CD4-positive, alpha-beta T cell treated with Interleukin-1 beta for 1 hour (primary cell): ENCODE measurements around the gene DNAAF1.
A peak's percentile ranks its signal among the peaks of the same experiment; 100 is the strongest.

Experiments used
- DNase-seq, 2 donors: peaks; one replicate each; pipeline ENCODE4 v3.0.0-alpha.2; 2020 to 2022

The DNAAF1 gene

DNA sequence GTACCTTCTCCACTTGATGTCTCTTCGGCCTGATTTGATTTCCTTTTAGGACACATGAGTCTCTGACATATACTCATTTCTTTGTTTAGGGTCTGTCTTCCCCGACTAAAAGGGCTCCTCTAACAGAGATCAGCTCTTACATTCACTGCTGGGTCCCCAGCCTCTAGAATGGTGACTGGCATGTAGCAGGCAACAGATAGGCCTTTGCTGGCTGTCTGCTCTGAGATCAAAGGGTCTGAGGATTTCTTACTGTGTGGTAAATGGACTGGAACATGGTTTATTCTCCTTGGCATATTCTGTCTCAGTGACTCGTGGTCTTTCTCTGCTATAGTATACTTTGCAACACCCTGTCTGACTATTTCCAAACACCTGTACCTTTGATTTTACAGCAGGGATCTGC is 16.7 kb downstream of the DNAAF1 start:
- DNase-seq = no peak

DNA sequence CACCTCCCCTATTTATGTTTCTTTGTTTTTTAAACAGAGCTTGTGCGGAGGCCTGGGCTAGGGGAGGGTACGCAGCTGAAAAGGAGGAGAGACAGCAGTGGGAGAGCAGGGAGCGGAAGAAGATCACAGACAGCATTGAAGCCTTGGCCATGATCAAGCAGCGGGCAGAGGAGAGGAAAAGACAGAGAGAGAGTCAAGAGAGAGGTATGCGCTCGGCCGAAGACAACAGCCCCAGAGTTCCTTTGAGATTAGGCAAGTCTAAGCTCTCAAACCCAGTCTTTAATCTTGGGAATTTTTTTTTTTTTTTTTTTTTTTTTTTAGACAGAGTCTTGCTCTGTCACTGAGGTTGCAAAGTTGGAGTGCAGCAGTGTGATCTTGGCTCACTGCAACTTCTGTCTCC is 20.6 kb downstream of the DNAAF1 start:
- DNase-seq = no peak

DNA sequence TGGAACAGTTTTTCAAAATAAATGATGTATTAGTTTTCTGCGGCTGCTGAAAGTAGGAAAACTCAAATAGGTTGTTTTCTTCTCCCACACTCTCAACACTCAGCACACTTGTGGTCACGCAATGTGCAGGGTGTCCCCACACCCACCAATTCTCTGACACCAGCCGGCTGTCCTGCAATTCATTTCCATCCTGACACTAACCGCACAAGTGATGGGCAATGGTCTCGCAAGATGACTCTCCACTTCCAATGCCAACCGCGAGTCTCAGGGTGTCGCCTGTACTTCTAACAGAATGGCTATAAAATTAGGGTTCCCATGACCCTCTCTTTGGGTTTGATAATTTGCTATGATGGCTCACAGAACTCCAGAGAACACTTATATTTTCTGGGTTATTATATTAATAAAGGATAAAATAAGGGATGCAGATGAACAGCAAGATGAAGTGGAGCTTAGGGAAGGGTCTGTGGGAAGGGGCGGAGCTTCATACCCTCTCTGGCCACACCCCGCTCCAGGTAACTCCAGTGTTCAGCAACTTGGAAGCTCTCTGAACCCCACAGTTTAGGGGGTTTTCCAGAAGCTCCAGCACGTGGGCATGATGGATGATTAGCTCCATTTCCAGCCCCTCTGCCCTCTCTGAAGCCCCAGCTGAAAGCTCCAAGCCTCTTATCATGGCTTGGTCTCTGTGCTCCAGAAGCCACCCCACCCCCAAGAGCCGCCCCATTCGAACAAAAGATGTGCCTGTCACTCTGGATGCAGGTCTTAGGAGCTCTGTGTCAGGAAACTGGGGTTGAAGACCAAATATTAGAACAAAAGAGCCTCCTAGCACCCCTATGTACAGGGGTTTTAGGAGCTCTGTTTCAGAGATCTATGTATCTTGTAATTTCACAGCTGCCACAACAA is 21.9 kb downstream of the DNAAF1 start:
- DNase-seq = no peak

DNA sequence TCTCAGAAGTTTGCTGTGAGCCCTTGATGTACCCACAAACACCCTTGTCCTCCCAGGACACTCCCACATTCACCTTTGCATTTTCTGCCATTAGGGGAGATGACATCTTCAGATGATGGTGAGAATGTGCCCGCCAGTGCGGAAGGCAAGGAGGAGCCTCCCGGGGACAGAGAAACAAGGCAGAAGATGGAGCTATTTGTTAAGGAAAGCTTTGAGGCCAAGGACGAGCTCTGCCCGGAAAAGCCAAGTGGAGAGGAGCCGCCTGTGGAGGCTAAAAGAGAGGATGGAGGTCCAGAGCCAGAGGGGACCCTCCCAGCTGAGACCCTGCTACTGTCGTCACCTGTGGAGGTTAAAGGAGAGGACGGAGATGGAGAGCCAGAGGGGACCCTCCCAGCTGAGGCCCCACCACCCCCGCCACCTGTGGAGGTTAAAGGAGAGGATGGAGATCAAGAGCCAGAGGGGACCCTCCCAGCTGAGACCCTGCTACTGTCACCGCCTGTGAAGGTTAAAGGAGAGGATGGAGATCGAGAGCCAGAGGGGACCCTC is 24.7 kb downstream of the DNAAF1 start:
- DNase-seq = no peak

DNA sequence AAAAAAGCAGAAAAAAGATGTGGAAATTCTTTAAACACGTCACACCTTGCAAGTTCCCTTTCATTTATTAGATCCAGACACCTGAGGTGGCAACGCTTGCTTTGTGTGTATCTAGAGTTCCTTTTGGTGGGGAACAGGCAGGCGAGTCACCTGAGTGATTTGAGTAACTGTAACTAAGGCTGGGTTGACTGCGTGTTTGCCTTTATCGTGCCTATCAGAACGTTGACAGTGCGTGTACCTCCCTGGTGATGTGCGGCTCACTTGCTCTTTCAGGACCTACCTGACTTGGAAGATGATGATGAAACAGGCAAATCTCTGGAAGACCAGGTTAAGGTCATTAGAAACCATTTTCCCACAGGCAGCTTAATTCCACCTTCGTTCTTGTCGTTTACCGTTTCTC is 29.3 kb downstream of the DNAAF1 start:
- no peak for DNase-seq

DNA sequence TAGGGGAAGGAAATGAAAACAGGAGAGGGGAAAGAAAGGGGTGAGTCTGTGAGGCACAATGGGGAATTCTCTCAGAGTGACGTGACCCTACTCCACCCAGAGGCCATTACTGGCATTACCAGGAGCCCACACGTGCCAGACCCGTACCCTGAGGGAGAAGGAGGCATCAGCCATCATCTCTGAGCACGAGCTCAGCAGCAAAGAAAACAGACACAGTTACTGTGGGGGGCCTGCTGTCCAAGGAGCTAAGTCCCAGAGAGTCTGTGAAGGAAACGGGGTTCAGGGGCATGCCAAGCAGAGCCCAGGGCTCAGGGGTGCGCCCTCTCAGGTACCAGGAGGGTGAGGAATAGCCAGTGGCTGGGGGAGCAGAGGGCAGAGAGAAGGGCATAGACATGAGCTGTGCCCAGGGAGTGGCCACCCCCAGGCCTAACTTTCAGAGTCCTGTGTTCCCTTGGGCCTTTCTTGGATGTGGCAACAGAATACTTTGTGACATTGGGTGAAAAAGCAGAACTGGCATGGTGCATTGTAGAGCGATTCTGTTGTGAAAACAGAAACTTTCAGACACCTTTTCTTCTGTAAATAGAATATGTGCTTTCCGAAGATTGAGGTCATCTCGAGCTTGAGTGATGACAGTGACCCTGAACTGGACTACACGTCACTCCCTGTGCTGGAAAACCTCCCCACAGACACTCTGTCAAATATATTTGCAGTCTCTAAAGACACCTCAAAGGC is 30.4 kb downstream of the DNAAF1 start:
- DNase-seq = peak in 1 of 2 donors; percentile 61

DNA sequence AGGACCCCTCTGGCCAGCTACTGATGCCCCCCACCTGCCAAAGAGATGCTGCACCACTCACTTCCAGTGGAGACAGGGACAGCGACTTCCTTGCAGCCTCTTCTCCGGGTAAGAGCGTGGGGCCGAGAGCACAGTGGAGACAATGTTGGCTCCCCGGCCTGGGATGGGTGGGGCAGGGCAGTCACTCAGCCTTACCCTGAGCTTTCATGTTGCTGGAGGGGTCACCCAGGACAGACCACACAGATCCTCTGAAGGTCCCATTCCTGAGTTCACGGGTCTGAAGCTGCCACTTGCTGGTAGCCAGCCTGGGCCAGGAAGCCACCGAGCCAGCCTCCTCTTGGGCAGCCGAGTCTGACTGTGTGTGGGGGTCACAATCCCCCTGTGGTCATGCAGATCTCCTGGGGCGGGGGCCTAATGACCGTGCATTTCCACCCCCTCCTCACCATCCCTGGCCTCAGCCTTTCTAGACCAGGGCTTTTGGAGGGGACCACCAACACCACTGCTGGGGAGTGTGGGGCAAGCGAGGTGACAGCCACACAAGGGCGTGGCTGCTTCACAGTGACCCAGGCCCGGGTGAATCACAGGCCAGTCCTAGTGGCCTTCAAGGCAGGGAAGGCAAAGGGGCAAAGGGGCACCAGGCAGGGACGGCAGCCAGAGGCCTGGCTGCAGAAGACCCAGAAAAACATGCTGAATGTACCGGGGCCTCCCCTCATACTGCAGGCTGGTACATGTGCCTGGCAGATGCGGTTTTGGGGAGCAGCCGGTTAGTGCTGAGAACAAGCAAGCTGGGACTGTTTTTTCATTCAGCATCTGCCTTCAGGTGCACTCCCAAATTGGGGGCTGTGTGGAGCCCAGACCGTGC is 31.3 kb downstream of the DNAAF1 start:
- peak in 1 of 2 donors; percentile 17 for DNase-seq

DNA sequence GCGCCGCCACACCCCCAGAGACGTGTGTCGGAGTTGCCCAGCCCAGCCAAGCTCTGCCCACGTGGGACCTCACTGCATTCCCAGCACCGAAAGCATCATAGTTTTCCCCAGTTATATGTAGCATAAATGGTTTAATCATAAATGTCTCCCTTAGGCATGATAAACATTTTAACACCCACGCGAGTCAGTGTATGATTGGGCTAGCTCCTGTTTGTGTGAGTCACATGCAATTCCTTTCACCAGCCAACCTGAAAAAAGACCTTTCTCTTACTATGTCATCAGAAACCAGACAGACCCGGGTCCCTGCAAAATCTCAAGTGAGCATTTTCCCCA is 32.6 kb downstream of the DNAAF1 start:
- DNase-seq = no peak

DNA sequence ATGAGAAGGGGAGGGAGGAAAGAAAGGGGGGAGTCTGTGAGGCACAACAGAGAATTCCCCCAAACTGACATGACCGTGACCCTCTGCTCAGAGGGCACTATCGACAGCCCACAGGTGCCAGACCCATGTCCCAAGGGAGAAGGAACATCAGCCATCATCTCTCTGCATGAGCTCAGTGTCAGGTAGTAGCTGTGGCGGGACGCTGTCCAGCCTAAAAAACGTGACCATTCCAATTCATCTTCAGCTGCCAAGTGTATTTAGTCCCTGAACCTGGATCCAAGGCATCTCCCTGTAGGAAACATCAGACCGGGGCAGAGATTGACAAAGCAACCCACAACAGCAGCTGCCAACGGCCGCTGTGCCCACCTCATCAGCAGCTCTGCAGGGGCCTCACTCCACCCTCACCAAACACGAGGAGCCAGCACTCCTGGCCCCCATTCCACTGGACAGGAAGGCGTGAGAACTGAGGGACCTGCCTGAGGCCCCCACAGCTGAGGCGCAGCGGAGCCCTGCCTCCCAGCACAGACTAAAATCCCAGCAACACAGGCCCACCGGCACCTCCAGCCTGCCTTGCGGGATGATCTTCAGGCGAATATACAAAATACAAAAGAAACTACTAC is 33.1 kb downstream of the DNAAF1 start:
- DNase-seq = no peak

DNA sequence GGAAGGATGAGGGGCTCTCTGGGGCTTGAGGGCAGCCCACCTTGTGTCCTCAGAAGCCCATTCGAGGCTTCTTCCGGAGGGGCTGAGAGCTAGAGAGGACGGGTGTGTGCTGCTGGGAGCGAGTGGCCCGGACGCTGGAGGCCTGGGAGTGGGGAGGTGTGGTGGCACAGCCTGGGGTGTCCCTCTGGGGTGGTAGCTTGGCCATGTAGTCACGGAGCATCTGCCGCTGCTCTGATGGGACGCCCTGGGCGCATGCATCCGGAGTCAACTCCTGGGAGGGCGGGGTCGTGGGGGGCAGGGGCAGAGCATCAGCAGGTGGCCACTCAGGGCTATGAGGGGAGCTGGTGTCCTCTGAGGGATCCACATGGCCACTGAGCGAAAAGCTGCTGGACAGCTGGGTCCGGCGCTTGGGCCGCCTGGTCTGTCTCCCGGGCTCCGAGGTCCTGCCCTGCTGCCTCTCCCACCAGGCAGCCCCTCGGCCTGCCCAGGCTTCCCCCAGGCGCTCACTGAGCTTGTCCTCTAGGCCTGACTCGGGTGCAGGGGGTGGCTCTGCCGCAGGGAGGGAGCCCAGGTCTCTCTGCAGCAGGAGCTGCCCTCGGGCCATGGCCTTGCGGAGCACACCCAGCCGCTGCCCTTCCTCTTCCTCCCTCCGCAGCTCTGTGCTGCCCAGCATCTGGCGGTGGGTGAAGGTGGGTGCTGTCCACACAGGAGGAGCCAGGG is 33.9 kb downstream of the DNAAF1 start:
- DNase-seq = no peak

DNA sequence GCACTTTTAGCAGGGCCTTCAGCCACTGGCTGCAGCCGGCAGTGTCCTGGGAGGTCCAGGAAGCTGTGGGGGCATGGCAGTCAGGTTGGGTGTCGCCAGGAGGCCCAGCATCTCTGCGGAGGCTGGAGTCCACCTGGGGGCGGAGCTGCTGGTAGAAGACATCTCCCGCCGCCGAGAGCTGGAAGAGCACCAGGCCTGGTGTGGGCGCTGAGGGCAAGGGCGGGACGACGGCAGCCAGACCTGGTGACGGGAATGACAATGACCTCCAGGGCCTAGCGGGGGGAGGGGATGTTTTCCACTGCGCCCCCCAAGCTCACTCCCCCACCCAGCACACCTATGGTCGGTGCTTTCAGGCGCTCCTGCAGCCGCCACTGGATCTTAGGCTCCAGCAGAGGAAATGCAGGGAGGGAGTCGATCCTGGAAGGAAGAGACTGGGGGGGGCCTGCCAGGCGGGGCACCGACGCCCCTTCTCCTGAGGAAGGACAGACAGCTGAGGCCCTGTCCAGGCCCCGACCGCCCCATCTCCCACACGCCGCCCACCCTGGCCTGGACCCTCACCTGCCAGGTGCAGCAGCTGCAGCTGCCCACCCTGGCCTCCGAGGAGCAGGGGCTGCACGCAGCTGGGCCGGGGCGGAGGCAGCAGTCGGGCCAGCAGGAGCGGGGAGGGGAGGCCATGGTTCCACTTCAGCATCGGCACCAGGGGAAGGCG is 34.7 kb downstream of the DNAAF1 start:
- no peak for DNase-seq

DNA sequence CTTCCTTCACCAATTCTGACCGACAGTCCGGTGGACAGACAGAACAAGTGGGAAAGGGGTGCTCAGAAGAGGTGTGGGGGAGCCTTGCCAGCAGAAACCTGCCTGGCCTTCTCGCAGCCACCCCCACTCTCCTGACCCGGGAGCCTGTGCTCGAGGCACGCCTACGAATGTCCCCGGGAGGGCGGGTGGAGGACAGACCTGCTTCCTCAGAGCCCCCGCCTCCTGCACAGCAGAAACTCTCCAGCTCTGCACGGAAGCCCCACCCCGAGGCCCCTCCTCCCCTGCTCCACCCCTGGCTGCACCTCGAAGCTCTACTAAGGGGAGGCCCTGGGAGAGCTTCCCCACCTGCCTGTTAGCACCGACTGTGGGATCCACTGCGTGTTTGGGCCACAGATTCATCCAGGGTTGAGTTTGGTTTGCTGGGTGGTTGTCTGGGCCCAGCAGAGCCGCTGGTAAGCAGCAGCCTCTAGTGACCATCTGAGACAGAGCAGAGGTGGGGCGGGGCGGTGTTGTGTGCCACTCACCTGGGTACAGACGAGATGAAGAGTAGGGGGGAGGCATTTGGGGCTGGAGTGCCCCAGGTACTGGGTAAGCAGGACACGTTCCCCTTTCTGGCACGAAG is 35.5 kb downstream of the DNAAF1 start:
- no peak for DNase-seq

DNA sequence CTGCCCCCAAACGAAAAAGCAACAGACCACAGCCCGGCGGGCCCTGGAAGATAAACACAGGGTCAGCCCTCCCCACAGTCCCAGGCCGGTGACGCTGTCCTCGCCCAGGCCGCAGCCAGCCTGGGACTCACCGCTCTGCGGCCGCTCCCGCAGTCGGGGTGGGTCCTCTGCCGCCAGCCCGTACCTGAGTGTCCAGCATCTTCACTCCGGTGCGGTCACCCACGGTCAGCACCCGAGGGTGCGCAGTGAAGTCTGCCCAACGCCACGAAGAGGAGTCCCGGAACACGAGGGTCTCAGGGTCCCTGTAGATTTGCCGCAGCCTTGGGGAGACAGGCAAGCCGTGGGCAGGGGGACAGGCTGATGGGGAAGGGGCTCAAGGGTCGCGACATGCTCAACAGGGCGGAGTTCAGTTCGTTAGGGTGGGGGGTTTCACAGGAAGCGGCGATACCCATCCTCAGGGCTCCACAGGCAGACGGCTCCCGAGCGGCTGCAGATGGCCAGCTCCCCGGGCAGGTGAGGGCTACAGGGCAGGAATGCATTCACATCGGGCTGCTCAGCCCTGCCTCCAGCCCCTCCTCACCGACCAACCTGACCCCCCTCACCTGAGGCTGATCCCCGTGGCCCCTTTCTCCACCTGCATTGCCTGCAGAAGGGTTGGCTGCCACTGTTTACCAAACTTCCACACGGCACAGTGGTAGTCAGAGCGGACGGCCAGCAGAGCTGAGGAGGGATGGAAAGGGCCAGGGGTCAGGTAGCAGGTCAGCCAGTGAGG is 36.2 kb downstream of the DNAAF1 start:
- DNase-seq = no peak

DNA sequence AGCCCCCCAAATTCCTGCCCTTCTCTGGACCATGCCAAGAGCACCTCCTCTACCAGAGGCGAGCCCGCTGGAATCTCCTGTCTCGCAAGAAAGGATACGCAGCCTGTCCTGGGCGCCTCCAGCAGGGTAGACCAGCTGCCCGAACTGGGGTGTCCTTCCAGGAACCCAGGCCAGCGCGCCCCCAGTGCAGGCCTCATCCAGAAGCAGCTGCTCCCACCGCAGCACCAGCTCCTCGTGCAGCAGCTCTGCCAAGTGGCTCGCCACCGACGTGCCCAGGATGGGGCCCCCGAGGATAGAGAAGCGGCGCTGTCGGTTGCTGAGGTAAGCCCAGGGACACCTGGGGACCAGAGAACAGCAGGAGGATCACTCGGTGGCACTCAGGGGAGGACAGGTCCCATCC is 37.0 kb downstream of the DNAAF1 start:
- DNase-seq = no peak

DNA sequence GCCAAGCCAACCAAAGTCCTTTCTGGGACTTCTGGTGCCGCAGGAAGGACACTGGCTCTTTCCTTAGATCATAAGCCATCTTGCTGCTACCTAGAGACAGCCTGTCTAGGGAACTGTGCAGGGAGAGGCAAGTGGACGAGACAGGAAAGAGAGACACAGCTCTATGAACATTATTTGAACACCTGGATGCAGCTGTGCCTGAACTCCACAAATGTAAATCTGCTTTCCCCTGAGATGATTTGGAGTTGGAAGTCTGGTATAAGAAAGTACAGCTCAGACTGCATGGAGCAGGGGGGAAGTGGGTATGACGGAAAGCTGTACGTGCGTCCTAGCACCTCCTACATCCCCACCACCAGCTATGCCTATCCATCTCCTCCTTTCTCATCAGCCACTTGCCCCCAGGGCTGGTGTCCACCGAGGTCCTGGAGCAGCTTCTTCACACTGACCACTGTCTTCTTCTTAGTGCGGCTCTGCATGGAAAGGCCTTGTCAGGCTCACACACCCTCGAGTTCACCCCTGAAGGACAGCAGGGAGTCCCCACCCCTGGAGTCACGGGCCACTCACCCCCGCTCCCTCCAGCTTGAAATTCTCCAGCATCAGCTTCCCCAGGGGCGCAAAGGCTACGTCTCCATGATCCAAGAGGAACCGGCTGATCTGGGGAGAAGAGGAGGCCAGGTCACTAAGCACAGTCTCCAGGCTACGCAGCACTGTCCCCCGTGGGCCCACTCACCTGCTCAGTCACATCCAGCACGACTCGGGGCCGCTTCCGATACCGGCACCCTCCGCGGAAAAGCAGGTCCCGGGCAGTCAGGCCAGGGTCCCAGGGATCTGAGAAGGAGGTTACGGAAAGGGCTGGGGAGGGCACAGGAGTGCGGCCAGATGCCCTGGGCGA is 37.8 kb downstream of the DNAAF1 start:
- DNase-seq = no peak

DNA sequence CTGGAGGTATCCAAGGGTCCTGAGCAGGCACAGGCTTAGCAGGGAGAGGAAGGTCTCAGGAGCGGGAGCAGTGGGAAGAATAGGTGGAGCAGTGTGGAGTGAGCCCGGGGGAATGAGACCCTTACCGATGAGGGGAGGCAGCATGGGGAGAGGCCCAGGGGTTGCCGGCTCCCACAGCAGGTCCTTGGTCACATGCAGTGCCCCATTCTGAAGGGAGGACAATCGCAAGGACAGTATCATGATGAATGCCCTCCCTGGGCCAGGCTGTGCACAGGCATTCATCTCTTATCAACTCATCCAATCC is 38.4 kb downstream of the DNAAF1 start:
- no peak for DNase-seq

DNA sequence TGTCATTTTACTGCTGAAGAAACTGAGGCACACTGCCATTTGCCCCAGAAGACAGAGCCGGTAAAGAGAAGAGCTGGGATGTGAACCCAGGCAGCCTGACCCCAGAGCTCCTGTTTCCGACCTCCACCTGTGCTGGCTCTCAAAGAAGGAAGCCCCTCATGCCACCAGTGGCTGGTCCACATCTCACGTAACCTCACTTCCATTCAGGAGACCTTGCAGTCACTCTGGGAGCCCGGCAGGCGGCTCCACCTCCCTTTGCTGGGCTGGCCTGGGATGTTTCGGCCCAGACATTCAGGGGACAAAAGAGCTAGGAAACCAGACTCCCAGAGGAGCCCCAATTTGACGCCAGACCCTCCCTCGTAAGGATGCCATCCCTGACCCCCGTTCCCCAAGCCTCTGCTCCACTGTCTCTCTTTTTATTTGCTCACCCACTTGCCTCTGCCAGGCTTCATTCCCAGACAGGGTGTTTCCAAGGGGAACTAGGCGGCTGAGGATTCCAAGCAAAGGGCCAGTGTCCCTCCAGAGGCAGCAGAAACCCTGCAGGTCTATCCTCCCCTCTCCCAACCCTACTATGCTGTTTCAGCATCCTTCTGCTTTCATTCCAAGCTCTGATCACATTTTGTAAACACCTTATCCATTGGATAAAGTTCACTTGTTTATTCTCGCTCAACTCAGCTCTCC is 38.9 kb downstream of the DNAAF1 start:
- no peak for DNase-seq

DNA sequence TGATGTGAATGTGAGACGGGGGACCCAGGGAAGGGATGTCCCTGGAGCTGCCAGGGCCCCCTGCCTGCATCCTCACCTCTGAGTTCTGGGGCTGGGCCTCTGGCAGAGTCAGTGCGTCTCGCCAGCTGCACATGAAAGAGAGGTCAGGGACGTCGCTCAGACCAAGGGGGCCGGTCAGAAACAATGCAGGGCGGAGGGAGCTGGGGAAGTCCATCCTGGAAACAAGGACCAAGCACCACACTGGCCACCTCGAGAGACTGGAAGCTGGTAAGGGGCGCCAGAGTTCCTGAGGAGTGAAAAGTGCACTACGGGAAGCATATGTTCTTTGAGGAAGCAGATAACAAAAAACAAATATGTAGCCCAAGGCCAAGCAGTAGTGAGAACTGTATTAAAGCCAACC is 39.7 kb downstream of the DNAAF1 start:
- DNase-seq = no peak
